ENCODE results near the gene PBRM1. TPM values are rescaled to one million over a fixed set of nuclear protein-coding genes. Genes with fewer than 3 reads are reported as not detected.

PBRM1 gene
- total and polyA plus RNA-seq, 2 of the 8 experiments (the other 6 are each of a cell fraction or from before 2014, with no cell fraction given) = 19.3 to 65.8 TPM

- Histone ChIP-seq H3K4me1 (replicated peaks in 1 of 4; ENCODE audit: control insufficient read depth in 3 of 4, insufficient read depth in 4 of 4, low read length in 3 of 4) (peaks cover 0 to 9% (median 5%) of the 10 kb centered on the region in 4 experiments; a peak in 4 of 7 replicates), H4K8ac (ENCODE audit: extremely low read depth, insufficient read depth, low read length) (no peak overlapping the region), H4K20me1 (replicated peaks in 1 of 2; ENCODE audit: control insufficient read depth in 1 of 2, insufficient read depth in 2 of 2, low read length in 2 of 2) (no peaks in the 10 kb centered on the region), H3K4me3 (ENCODE audit: extremely low read depth in 1 of 4, insufficient read depth in 2 of 4, low read depth in 3 of 4, low read length in 4 of 4) (no peak overlapping the region), H2BK5ac (ENCODE audit: low read depth, low read length) (no peak overlapping the region), H3K56ac (replicated peaks; ENCODE audit: insufficient read length, low read depth, low read length) (no peak overlapping the region), H3K23ac (ENCODE audit: insufficient read length) (no peak overlapping the region), H2BK120ac (replicated peaks; ENCODE audit: low read depth, low read length) (no peak overlapping the region), H3K4me2 (ENCODE audit: insufficient read depth in 1 of 2, low read depth in 2 of 2, low read length in 2 of 2) (no peak overlapping the region), H2BK15ac (ENCODE audit: low read length) (no peak overlapping the region), H2BK20ac (ENCODE audit: low read length) (no peak overlapping the region), H3K9ac (replicated peaks in 1 of 4; ENCODE audit: extremely low read depth in 1 of 4, low read depth in 3 of 4, low read length in 3 of 4) (no peak overlapping the region), H3K4ac (replicated peaks; ENCODE audit: insufficient read length, low read depth, low read length) (no peak overlapping the region), H3K9me3 (ENCODE audit: insufficient read depth in 2 of 2, low read depth in 1 of 2, low read length in 1 of 2) (no peaks in the 10 kb centered on the region), H3K27me3 (replicated peaks in 1 of 4; ENCODE audit: control insufficient read depth in 3 of 4, extremely low read depth in 1 of 4, insufficient read depth in 3 of 4, low read length in 3 of 4) (no peaks in the 10 kb centered on the region; a peak in 1 of 7 replicates), H4K91ac (replicated peaks; ENCODE audit: insufficient read length, low read length) (no peak overlapping the region), H3K18ac (ENCODE audit: extremely low read depth, low read length) (no peak overlapping the region), H2AK5ac (ENCODE audit: low read depth, low read length) (no peak overlapping the region), H3K14ac (ENCODE audit: insufficient read length) (no peak overlapping the region), H2BK12ac (ENCODE audit: low read depth, low read length) (no peak overlapping the region), H4K5ac (ENCODE audit: insufficient read length, low read depth, low read length) (no peak overlapping the region), H3K79me2 (ENCODE audit: control insufficient read depth in 1 of 2, insufficient read depth in 2 of 2, low read length in 2 of 2) (no peaks in the 10 kb centered on the region), H3K27ac (ENCODE audit: low read depth, low read length) (no peak overlapping the region), H3K36me3 (ENCODE audit: control insufficient read depth in 2 of 4, insufficient read depth in 4 of 4, low read length in 3 of 4) (no peaks in the 10 kb centered on the region), H3K79me1 (ENCODE audit: low read depth, low read length) (no peaks in the 10 kb centered on the region), H3K23me2 (ENCODE audit: low read depth, low read length) (no peaks in the 10 kb centered on the region), H2AFZ (ENCODE audit: low read length) (no peak overlapping the region)
- FAIRE-seq (no peak), DNase-seq (ENCODE audit: low read depth in 1 of 2, low spot score in 2 of 2) (no peak)
- POLR2A ChIA-PET (ENCODE audit: partially characterized antibody) = interaction anchor here (1.2 to 2.1 kb wide), 2 partner anchors 10 to 34 kb away, joined by 3 to 6 read pairs; partner anchors contain the start of gene UQCC5
- CTCF ChIA-PET (ENCODE audit: partially characterized antibody) = interaction anchor here (0.7 to 3.8 kb wide), 8 partner anchors 8 to 55 kb away, joined by 3 to 13 read pairs (median 8); no protein-coding TSS in a partner anchor
- 86% methylated on average over 10 of the region's 11 CpGs; no CpG with 5 or more reads in 1 of the 2 experiments for WGBS, 2 experiments (ENCODE audit: extremely low coverage in 1 of 2, insufficient coverage in 1 of 2, insufficient read length in 1 of 2, insufficient replicate concordance in 2 of 2, low coverage in 1 of 2, low lambda C conversion rate in 2 of 2, missing lambda C conversion rate in 1 of 2)
- no peak for TF ChIP-seq FOSL1 (IDR thresholded peaks at IDR 0.05; ENCODE audit: insufficient read depth, low read depth, low read length)
- TF ChIP-seq RNF2 (IDR thresholded peaks at IDR 0.05; ENCODE audit: borderline replicate concordance, low read depth, low read length, missing control alignments, poor library complexity, severe bottlenecking) = no peak
Observed at GRCh38 chr3:52502001-52502400, 183.7 kb downstream of the PBRM1 start.

Data from H1 (cell line).